Transverse colon (tissue), 4 donors: ENCODE results near the gene SERP2.

Source experiments
- EP300 ChIP-seq: sonication (generic); formaldehyde crosslinking; IDR thresholded peaks from one replicate; pipeline ENCODE4 v1.6.1; 2017; ENCODE audit warnings: antibody characterized with exemption, low read depth
- POLR2A ChIP-seq: fragments of 450-650 bp; IDR thresholded peaks from one replicate; pipeline ENCODE4 v1.6.1; 2016; ENCODE audit warnings: antibody characterized with exemption, mild to moderate bottlenecking, moderate library complexity
- POLR2AphosphoS5 ChIP-seq, 3 donors: sonication (generic); formaldehyde crosslinking; IDR thresholded peaks; one replicate each; pipeline ENCODE4 v1.6.1; 2016; ENCODE audit warnings: antibody characterized with exemption in 3 of 3
- TF ChIP-seq, protein P1 (sequence below), 5 experiments: fragments of 200-600 bp in 3 of 5; fragments of 450-650 bp in 2 of 5; sonication (generic) in 3 of 5; IDR thresholded peaks; 1 replicate in 2 of 5; 2 replicates in 3 of 5; pipeline ENCODE4 v1.5.1; 2016 to 2017; ENCODE audit warnings: antibody characterized with exemption in 5 of 5, inconsistent platforms in 3 of 5, mild to moderate bottlenecking in 2 of 5, moderate library complexity in 1 of 5

DNA sequence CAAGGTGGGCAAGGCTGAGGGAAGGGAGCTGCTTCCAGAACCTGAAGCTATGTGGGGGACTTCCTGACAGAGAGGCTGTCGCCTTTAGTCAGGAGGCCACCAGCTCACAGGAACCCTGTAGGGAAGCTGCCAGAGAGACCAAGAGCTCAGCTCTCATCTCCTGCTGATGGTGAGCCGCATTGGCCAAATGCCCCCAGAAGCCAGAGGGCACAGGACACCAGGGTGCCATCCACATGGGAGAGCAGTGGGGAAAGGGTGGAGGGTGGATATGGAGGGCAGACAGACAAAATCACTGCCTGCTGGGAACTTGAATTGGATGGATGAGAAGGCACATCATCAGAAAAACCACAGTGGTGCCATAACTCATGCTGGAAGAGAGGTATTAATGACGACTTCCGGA is 36.0 kb downstream of the SERP2 start:
- TF ChIP-seq, protein P1, sequence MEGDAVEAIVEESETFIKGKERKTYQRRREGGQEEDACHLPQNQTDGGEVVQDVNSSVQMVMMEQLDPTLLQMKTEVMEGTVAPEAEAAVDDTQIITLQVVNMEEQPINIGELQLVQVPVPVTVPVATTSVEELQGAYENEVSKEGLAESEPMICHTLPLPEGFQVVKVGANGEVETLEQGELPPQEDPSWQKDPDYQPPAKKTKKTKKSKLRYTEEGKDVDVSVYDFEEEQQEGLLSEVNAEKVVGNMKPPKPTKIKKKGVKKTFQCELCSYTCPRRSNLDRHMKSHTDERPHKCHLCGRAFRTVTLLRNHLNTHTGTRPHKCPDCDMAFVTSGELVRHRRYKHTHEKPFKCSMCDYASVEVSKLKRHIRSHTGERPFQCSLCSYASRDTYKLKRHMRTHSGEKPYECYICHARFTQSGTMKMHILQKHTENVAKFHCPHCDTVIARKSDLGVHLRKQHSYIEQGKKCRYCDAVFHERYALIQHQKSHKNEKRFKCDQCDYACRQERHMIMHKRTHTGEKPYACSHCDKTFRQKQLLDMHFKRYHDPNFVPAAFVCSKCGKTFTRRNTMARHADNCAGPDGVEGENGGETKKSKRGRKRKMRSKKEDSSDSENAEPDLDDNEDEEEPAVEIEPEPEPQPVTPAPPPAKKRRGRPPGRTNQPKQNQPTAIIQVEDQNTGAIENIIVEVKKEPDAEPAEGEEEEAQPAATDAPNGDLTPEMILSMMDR (IDR thresholded peaks at IDR 0.05): no peak
- TF ChIP-seq POLR2AphosphoS5 (IDR thresholded peaks at IDR 0.05) (no peak), EP300 (no peak), POLR2A (no peak)
